ENCODE data around the gene LRP2BP.

DNA sequence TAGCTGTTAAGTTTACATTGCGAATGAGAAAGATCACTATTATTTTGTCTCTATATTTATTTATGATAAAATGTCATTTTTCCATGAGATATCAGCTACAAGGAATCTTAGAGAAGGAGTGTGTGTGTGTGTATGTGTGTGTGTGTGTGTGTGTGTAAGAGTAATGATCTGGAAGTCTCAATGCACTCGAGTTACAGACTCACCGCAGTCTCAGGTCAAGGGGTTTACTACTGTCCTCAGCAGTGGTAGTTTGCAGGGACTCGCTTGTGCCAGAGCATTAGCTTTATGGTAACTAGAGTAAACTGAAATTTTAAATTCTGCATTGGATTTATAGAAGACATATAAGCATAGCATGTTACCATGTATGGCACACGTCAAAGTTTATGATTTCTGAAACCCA lies 30.8 kb downstream of the LRP2BP start:
- TF ChIP-seq, protein P1, sequence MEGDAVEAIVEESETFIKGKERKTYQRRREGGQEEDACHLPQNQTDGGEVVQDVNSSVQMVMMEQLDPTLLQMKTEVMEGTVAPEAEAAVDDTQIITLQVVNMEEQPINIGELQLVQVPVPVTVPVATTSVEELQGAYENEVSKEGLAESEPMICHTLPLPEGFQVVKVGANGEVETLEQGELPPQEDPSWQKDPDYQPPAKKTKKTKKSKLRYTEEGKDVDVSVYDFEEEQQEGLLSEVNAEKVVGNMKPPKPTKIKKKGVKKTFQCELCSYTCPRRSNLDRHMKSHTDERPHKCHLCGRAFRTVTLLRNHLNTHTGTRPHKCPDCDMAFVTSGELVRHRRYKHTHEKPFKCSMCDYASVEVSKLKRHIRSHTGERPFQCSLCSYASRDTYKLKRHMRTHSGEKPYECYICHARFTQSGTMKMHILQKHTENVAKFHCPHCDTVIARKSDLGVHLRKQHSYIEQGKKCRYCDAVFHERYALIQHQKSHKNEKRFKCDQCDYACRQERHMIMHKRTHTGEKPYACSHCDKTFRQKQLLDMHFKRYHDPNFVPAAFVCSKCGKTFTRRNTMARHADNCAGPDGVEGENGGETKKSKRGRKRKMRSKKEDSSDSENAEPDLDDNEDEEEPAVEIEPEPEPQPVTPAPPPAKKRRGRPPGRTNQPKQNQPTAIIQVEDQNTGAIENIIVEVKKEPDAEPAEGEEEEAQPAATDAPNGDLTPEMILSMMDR (IDR thresholded peaks at IDR 0.05; ENCODE audit: poor library complexity) = no peak
- TF ChIP-seq EZH2 (IDR thresholded peaks at IDR 0.05; ENCODE audit: borderline replicate concordance) = no peak
